Esophagus squamous epithelium (tissue), 5 donors: ENCODE results near the gene IL6R. TPM values are rescaled to one million over a fixed set of nuclear protein-coding genes. Genes with fewer than 3 reads are reported as not detected.
A peak's percentile ranks its signal among the peaks of the same experiment; 100 is the strongest.

ENCODE experiments used
- DNase-seq: peaks from one replicate; lab custom pipeline; 2025; lab: John Stamatoyannopoulos, UW
- H3K27ac ChIP-seq, 4 donors: fragments of 200-600 bp; sonication (generic); one replicate each; pipeline ENCODE4 v1.5.1; 2016 to 2019; ENCODE audit warnings: mild to moderate bottlenecking in 1 of 4
- H3K27me3 ChIP-seq, 4 donors: fragments of 200-600 bp; sonication (generic); 1 replicate in 3 of 4; 2 replicates in 1 of 4; pipeline versions ENCODE4 v1.5.1 to v1.6.0; 2017 to 2021; ENCODE audit warnings: antibody characterized with exemption in 1 of 4
- H3K36me3 ChIP-seq, 3 donors: fragments of 200-600 bp; sonication (generic); one replicate each; pipeline ENCODE4 v1.5.1; 2016 to 2019
- H3K4me1 ChIP-seq, 3 donors: fragments of 200-600 bp; sonication (generic); one replicate each; pipeline ENCODE4 v1.5.1; 2017 to 2019
- H3K4me3 ChIP-seq, 4 donors: fragments of 200-600 bp; sonication (generic); 1 replicate in 3 of 4; 2 replicates in 1 of 4; pipeline ENCODE4 v1.5.1; 2016 to 2019; ENCODE audit warnings: mild to moderate bottlenecking in 2 of 4, moderate library complexity in 1 of 4
- H3K9me3 ChIP-seq, 3 donors: fragments of 200-600 bp; sonication (generic); one replicate each; pipeline ENCODE4 v1.5.1; 2016 to 2019
- CTCF ChIP-seq, 6 experiments: fragments of 450-650 bp in 4 of 6; fragments of 200-600 bp in 2 of 6; sonication (generic) in 2 of 6; IDR thresholded peaks; one replicate each; pipeline ENCODE4 v1.5.1; 2016 to 2019; ENCODE audit warnings: antibody characterized with exemption in 6 of 6, mild to moderate bottlenecking in 4 of 6, moderate library complexity in 4 of 6
- POLR2A ChIP-seq, 4 donors: fragments of 450-650 bp; IDR thresholded peaks; one replicate each; pipeline ENCODE4 v1.6.1; 2017; ENCODE audit warnings: antibody characterized with exemption in 4 of 4, mild to moderate bottlenecking in 4 of 4, moderate library complexity in 3 of 4
- WGBS, 2 donors: methylation state at CpG; one replicate each; pipeline ENCODE4 v1.1.5; 2018; 5-methylcytosine and 5-hydroxymethylcytosine counted together
- intact Hi-C: fragments of 100-400 bp; cut with DNase I; formaldehyde crosslinking; loops from one replicate; pipeline ENCODE4 v1.15.0; 2022
- total RNA-seq, 4 donors: library from RNA; depleted of rRNA; stranded (reverse); fragments of >200 nt; gene quantifications; one replicate each; pipeline ENCODE4 v1.1.0, GENCODE V29; 2016
- donor health status: DM: yes; HTN: yes; CAD: no.

IL6R gene
- total RNA-seq, 4 donors from 2014 or later = 6.4 to 47.7 (median 8.1) TPM

GRCh38 chr1:154423988-154424326 lies 18.8 kb downstream of the IL6R start:
- H3K4me1 ChIP-seq = peaks cover 68 to 98% (median 79%) of the 10 kb centered on the region in 3 donors
- no peak for TF ChIP-seq POLR2A (IDR thresholded peaks at IDR 0.05)
- TF ChIP-seq CTCF (IDR thresholded peaks at IDR 0.05) = no peak
- WGBS, 2 donors = 32 to 63% methylated on average over 6 to 7 of the region's 7 CpGs

GRCh38 chr1:154425172-154425571 lies 20.0 kb downstream of the IL6R start:
- TF ChIP-seq CTCF (IDR thresholded peaks at IDR 0.05) = no peak
- no peak for TF ChIP-seq POLR2A (IDR thresholded peaks at IDR 0.05)
- peaks cover 0 to 12% (median under 1%) of the 10 kb centered on the region in 3 donors for H3K36me3 ChIP-seq
- intact Hi-C loops = no loop called here
- peaks cover 56 to 98% (median 67%) of the 10 kb centered on the region in 3 donors for H3K4me1 ChIP-seq
- 73 to 84% methylated on average over 6 of the region's 6 CpGs for WGBS, 2 donors
- DNase-seq = no peak
- H3K27me3 ChIP-seq = no peaks in the 10 kb centered on the region
- no peak overlapping the region for H3K4me3 ChIP-seq
- H3K27ac ChIP-seq = peak overlapping the region in 1 of 4 donors; percentile 92
- no peaks in the 10 kb centered on the region for H3K9me3 ChIP-seq

More at GRCh38 chr1:154423988-154424326, 18.8 kb downstream of the IL6R start:
- intact Hi-C loops = no loop called here
- Histone ChIP-seq H3K9me3 (no peaks in the 10 kb centered on the region), H3K27ac (peak overlapping the region; percentile 76 to 95 (median 89)), H3K4me3 (no peak overlapping the region), H3K36me3 (peaks cover 0 to under 1% (median 0%) of the 10 kb centered on the region in 3 donors), H3K27me3 (no peaks in the 10 kb centered on the region)
- DNase-seq = no peak

- intact Hi-C loops = no loop called here
- TF ChIP-seq CTCF (IDR thresholded peaks at IDR 0.05) = no peak
- TF ChIP-seq POLR2A (IDR thresholded peaks at IDR 0.05) = no peak
- Histone ChIP-seq H3K9me3 (no peaks in the 10 kb centered on the region), H3K27ac (peak overlapping the region; percentile 60 to 82 (median 80)), H3K27me3 (no peaks in the 10 kb centered on the region), H3K4me3 (no peak overlapping the region), H3K4me1 (peaks cover 50 to 98% (median 52%) of the 10 kb centered on the region in 3 donors), H3K36me3 (peaks cover 0 to 24% (median 6%) of the 10 kb centered on the region in 3 donors)
- DNase-seq = no peak
- WGBS, 2 donors = 47 to 48% methylated on average over 3 to 4 of the region's 8 CpGs
These were observed 22.3 kb downstream of the IL6R start for GRCh38 chr1:154427173-154428139.

GRCh38 chr1:154429118-154429517 lies 24.0 kb downstream of the IL6R start:
- DNase-seq = no peak
- H3K27ac ChIP-seq = peak overlapping the region in 3 of 4 donors; percentile 78 to 82 (median 82)
- no peak for TF ChIP-seq POLR2A (IDR thresholded peaks at IDR 0.05)
- TF ChIP-seq CTCF (IDR thresholded peaks at IDR 0.05) = no peak
- H3K36me3 ChIP-seq = peaks cover 0 to 24% (median 6%) of the 10 kb centered on the region in 3 donors
- no peaks in the 10 kb centered on the region for H3K9me3 ChIP-seq
- H3K4me1 ChIP-seq = peaks cover 46 to 98% (median 50%) of the 10 kb centered on the region in 3 donors
- intact Hi-C loops = no loop called here
- H3K4me3 ChIP-seq = no peak overlapping the region
- H3K27me3 ChIP-seq = no peaks in the 10 kb centered on the region
- 80 to 92% methylated on average over 1 to 9 of the region's 15 CpGs for WGBS, 2 donors
